Peyer's patch (tissue), 4 donors: ENCODE measurements around the gene RPAIN.

Experiments used
- POLR2A ChIP-seq, 2 donors: fragments of 450-650 bp; IDR thresholded peaks; one replicate each; pipeline ENCODE4 v1.5.1; 2017; ENCODE audit warnings: antibody characterized with exemption in 2 of 2, mild to moderate bottlenecking in 2 of 2, moderate library complexity in 2 of 2
- TF ChIP-seq, protein P1 (sequence below), 6 experiments: fragments of 450-650 bp in 4 of 6; fragments of 200-600 bp in 2 of 6; sonication (generic) in 1 of 6; IDR thresholded peaks; one replicate each; pipeline ENCODE4 v1.5.1; 2017 to 2019; ENCODE audit warnings: antibody characterized with exemption in 6 of 6, mild to moderate bottlenecking in 3 of 6, moderate library complexity in 1 of 6

DNA sequence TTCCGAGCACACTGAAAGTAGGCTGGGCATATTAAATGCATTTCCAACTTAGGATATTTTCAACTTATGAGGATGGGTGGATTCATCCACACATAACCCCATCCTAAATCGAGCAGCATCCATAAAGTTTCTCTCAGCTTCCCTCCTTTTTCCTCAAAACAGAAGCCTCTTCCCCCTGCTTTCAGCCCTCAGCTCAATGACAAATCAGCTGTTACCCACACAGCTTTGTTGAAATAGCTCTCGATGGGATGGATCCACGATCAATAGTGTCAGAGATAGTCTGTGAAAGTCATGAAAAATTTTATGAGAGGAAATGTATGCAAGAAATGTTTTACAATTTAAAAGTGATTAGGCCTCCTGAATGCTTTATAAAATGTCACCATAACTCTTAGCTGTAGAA, 46.3 kb downstream of the RPAIN start:
- TF ChIP-seq, protein P1, sequence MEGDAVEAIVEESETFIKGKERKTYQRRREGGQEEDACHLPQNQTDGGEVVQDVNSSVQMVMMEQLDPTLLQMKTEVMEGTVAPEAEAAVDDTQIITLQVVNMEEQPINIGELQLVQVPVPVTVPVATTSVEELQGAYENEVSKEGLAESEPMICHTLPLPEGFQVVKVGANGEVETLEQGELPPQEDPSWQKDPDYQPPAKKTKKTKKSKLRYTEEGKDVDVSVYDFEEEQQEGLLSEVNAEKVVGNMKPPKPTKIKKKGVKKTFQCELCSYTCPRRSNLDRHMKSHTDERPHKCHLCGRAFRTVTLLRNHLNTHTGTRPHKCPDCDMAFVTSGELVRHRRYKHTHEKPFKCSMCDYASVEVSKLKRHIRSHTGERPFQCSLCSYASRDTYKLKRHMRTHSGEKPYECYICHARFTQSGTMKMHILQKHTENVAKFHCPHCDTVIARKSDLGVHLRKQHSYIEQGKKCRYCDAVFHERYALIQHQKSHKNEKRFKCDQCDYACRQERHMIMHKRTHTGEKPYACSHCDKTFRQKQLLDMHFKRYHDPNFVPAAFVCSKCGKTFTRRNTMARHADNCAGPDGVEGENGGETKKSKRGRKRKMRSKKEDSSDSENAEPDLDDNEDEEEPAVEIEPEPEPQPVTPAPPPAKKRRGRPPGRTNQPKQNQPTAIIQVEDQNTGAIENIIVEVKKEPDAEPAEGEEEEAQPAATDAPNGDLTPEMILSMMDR (IDR thresholded peaks at IDR 0.05), result no peak
- no peak for TF ChIP-seq POLR2A (IDR thresholded peaks at IDR 0.05)
